Neural progenitor cell (in vitro differentiated cells): ENCODE results near the gene MAF.

Source experiments
- EZH2phosphoT487 ChIP-seq: fragments of 200-600 bp; sonication (generic); IDR thresholded peaks from 2 replicates; pipeline ENCODE4 v1.6.1; 2017; ENCODE audit warnings: antibody characterized with exemption
- TF ChIP-seq, protein P1 (sequence below): fragments of 200-600 bp; sonication (generic); IDR thresholded peaks from 2 replicates; pipeline ENCODE4 v1.5.1; 2017; ENCODE audit warnings: antibody characterized with exemption, mild to moderate bottlenecking

DNA sequence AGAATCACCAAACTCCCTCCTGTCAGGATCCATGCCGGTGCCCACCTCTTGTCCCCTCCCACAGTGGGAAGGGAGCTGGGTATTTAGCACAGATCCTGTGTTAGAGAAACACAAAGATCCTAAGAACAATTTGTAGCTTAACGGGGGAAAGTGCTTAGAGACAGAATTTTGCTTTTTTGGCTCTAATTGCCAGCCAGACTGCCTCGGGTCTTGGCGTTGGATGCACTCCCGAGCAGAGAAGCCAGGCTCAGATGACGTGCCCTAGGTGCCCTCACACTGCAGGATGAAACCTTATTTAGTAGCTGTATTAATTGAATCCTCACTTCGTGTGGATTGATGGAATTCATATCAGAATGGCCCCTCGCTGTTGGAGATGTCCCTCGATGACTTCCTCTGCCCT lies 22.5 kb upstream of the MAF start:
- TF ChIP-seq, protein P1, sequence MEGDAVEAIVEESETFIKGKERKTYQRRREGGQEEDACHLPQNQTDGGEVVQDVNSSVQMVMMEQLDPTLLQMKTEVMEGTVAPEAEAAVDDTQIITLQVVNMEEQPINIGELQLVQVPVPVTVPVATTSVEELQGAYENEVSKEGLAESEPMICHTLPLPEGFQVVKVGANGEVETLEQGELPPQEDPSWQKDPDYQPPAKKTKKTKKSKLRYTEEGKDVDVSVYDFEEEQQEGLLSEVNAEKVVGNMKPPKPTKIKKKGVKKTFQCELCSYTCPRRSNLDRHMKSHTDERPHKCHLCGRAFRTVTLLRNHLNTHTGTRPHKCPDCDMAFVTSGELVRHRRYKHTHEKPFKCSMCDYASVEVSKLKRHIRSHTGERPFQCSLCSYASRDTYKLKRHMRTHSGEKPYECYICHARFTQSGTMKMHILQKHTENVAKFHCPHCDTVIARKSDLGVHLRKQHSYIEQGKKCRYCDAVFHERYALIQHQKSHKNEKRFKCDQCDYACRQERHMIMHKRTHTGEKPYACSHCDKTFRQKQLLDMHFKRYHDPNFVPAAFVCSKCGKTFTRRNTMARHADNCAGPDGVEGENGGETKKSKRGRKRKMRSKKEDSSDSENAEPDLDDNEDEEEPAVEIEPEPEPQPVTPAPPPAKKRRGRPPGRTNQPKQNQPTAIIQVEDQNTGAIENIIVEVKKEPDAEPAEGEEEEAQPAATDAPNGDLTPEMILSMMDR, result no peak
- no peak for TF ChIP-seq EZH2phosphoT487
